NCI-H2107 (cell line): Measurements from ENCODE around the gene EIF2S1.
"Not testable (repeated sequence)": the region's sequence is repeated elsewhere in the genome, so short reads cannot be mapped to it uniquely, and the experiment has no call there.

Experiments
- DNase-seq: peaks from one replicate; lab custom pipeline; 2025; lab: John Stamatoyannopoulos, UW

Gene EIF2S1

DNA sequence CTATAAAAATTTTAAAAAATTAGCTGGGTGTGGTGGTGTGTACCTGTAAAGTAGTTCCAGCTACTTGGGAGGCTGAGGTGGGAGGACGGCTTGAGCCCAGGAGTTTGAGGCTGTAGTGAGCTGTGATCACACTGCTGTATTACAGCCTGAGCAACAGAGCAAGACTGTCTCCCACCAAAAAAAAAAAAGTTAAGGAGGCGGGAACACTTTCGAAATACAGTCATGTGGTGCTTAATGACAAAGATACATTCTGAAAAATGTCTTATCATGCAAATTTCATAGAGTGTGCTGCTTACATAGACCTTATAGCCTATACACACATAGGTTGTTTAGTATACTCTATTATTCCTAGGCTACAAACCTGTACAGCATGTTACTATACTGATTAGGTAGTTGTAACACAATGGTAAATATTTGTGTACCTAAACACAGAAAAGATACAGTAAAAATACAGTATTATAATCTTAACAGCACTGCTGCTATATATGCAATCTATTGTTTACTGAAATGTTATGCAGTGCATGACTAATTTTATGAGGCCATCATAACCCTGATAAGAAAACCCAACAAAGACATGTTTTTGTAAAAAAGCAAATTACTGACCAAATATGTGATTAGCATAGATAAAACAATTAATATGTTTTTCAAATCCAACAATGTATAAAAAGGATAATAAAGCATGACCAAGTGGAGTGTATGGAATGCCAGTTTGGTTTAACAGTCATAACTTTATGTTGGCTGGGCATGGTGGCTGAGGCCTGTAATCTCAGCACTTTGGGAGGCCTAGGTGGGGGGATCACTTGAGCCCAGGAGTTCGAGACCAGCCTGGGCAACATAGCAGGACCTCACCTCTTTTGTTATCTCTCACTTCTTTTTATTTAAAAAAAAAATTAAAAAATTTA is 11.4 kb downstream of the EIF2S1 start:
- DNase-seq: no peak

DNA sequence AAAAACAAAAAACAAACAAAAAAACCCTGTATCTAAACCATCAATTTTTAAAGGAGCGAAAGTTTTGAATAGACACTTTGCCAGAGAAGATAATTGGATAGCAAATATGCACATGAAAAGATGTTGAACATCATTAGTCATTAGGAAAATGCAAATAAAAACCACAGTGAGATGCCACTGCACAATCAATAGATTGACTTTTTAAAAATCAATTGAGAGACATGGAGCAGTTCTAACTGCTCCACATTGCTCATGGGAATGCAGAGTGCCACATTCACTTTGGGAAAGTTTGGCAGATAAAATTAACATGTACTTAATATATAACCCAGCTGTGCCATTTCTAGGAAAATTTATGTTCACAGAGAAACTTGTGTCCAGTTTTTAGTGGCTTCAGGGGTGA is 12.7 kb downstream of the EIF2S1 start:
- DNase-seq: no peak

DNA sequence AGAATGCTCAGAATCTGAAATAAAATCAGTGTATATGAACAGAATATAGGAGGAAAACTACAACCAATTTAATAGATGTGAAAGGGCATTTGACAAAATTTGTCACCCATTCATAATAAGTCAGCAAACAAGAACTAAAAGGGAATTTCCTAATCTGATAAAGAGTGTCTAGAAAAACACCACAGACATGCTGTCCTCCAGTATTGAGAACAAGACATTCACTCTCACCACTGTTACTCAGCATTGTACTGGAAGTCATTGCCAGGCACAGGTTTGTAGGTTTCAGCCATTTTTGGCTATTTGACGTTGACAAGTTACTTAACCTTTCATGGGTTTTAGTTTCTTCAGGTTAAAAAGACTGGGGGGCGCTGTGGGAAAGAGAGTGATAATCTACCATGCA is 13.2 kb downstream of the EIF2S1 start:
- DNase-seq: no peak

- DNase-seq: no peak
Measured at GRCh38 chr14:67377916-67378315, 17.8 kb downstream of the EIF2S1 start.

DNA sequence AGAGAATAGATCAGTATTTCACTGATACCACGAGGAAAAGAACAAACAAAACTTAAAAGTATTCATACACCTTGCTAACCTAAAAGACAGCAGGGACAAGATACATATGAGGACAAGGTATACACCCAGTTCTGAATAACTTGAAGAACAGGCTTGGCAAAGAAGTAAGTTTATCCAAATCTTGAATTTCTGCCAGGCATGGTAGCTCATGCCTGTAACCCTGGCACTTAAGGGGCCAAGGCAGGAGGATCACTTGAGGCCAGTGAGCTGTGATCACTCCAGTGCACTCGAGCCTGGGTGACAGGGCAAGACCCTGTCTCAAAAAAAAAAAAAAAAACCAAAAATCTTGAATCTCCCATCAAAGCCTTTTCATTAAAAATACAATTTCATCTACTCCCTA is 25.0 kb downstream of the EIF2S1 start:
- DNase-seq: no peak

GRCh38 chr14:67385618-67386017 is 25.5 kb downstream of the EIF2S1 start:
- DNase-seq: no peak

DNA sequence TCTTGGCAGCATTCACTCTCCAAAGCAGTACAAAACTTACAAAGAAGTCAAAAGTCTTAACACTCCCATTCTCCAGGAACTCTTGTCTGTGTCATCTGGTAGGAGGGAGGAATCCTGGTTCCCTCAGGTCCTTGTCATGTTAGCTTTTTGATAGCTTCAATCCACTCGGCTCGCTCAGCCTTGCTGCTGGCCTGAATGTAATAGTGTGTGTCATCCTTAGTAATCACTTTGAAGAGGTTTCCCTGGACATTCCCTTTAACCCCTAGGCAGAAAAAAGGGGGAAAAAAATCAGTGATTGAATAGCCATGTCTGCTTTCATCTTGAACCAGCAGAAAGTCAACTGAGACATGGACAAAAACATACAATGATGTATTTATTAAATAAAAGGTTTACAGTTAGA is 27.1 kb downstream of the EIF2S1 start:
- DNase-seq: no peak

- no peak for DNase-seq
Measured at GRCh38 chr14:67389275-67389674, 29.1 kb downstream of the EIF2S1 start.

DNA sequence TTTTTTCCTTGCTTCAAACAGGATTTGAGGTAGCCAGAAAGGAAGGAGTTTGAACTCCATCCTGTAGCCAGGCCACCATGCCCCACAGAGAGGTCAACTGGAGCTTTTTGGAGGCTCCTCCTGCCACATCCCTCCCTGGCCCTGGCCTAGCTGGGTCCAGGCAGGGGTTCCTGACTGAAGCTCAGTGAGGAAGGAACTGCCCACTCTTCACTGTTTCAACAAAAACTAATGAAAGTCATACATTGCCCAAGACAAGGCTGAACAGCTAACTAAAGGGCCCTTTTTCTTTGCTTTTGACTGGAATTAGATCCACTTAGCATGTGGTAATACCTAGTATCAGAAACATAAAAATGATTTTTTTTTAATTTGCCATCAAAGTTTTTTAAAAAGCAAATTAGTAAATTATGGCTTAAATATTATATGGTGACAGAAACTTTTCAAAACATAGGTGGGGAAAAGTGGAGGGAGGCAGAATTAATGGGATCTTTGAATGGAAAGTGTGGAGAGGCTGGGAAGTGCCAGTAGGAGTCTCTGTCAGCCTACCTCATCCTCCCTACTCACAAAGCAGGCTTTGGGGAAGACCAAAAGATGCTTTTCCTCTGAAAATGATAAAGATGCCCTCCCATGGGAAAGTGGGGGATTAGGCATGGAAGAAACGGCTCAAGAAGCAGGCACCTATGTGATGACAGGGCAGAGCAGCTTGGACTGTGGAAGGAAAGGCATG is 29.8 kb downstream of the EIF2S1 start:
- no peak for DNase-seq

DNA sequence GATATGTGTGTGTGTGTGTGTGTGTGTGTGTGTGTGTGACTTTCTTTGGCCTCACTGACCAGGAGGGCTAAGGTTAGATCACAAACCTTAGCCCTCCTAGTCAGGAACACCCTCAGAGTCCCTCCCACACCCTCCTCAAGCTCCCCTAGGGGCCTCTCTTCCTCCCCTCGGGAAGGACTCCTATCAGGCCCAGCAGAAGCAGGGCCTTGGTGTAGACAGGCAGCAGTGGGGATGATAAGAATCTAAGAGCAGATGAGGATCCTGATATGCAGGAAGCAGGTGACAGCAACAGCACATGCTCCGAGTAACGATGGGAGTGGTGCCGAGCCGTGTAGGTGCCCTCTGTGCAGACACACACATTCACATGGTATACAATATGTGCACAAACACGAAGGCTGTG is 31.1 kb downstream of the EIF2S1 start:
- DNase-seq: no peak

DNA sequence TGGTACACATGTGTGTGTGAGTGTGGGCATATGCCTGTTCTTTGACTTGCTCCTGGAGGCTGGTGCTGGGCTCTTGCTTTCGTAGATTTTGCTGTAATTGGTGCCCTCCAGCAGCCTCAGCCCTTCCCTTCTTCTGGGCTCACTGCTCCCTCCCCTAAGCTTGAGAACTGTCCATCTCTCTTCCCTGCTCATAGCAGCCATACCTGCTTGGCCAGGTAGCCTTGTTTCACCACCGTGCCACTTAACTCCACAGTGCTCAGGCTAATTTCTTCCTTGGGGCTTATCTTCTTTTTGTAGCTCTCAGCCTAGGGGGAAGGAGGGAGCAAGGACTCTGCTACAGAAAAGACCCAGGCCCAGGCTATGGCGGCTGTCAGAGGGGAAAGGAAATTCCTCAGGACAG is 32.0 kb downstream of the EIF2S1 start:
- no peak for DNase-seq

DNA sequence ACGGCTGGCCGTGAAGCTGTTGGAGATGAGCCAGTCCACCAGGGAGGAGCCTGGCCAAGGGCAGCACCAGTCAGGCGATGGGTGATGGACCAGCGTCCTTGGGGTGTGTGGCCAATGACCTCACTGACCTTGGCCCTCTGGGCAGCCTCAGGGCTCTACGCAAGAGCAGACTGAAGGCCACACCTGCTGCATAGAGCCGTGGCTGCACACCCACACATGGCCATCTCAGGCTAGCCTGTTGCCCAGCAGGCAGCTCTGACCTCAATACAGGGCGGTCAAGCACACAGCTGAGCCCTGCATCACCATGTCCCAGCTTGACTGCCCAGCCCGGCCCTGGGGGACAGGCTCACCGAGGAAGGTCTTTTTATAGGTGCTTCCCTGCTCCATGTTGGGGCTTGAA is 32.7 kb downstream of the EIF2S1 start:
- no peak for DNase-seq

- DNase-seq: no peak
Measured at GRCh38 chr14:67393689-67394088, 33.6 kb downstream of the EIF2S1 start.

- no peak for DNase-seq
Measured at GRCh38 chr14:67395086-67395875, 35.2 kb downstream of the EIF2S1 start.

DNA sequence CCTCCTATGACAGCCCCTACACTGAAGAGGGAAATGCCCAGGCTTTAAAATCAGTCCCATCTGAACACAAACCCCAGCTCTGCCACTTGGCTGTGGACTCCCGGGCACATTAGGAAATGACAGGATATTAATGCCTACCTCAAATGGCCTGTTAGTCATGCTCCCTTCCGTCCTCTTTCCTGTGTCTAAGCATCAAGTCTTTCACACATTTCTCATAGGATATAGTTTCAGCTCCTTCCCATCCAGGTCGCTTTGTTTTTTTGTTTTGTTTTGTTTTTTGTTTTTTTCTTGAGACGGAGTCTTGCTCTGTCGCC is 35.7 kb downstream of the EIF2S1 start:
- DNase-seq: no peak

GRCh38 chr14:67396381-67396970 is 36.3 kb downstream of the EIF2S1 start:
- no peak for DNase-seq

GRCh38 chr14:67397536-67397935 is 37.4 kb downstream of the EIF2S1 start:
- no peak for DNase-seq

GRCh38 chr14:67400434-67400833 is 40.3 kb downstream of the EIF2S1 start:
- no peak for DNase-seq

- DNase-seq: no peak
Measured at GRCh38 chr14:67405771-67406170, 45.6 kb downstream of the EIF2S1 start.

- not testable (repeated sequence) for DNase-seq
Measured at GRCh38 chr14:67408122-67408801, 48.1 kb downstream of the EIF2S1 start.

- DNase-seq: no peak
Measured at GRCh38 chr14:67409461-67409860, 49.3 kb downstream of the EIF2S1 start.

DNA sequence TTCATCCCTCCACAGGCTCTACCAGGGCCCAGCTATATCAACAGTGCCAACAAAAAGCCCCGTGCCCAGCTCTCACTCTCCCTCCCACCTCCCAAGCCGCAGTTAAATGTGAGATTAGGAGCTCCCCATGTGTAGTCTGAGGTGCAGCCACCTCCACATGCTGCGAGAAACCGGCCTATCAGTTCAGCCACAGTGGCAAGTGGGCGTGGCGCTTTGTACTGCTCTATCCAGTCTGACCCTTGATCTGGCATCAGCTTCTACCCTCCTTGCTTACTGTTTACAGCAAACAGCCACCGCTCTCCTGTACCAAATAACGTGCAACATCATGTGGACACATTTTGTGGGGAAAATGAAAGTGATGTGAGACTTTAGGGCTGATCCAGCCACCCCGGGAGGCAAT is 50.2 kb downstream of the EIF2S1 start:
- DNase-seq: no peak
